ENCODE data around the gene CLASP2. TPM values are rescaled to one million over a fixed set of nuclear protein-coding genes. Genes with fewer than 3 reads are reported as not detected.
A peak's percentile ranks its signal among the peaks of the same experiment; 100 is the strongest.

CLASP2 gene
- total RNA-seq, 1 donor from 2014 or later: 75.8 TPM

GRCh38 chr3:33637482-33637881 is 80.6 kb downstream of the CLASP2 start:
- intact Hi-C loops (cut with DNase I): loop anchor here (2.0 kb wide), 1 partner anchor 79 kb away; no protein-coding TSS in a partner anchor
- Histone ChIP-seq H3K27ac (no peak overlapping the region), H3K9me3 (no peaks in the 10 kb centered on the region), H3K4me3 (no peak overlapping the region), H3K4me1 (no peaks in the 10 kb centered on the region), H3K36me3 (peaks cover 0 to 5% of the 10 kb centered on the region in 2 donors), H3K27me3 (no peaks in the 10 kb centered on the region)
- TF ChIP-seq CTCF (IDR thresholded peaks at IDR 0.05): no peak
- DNase-seq (ENCODE audit: low spot score in 2 of 2): no peak

DNA sequence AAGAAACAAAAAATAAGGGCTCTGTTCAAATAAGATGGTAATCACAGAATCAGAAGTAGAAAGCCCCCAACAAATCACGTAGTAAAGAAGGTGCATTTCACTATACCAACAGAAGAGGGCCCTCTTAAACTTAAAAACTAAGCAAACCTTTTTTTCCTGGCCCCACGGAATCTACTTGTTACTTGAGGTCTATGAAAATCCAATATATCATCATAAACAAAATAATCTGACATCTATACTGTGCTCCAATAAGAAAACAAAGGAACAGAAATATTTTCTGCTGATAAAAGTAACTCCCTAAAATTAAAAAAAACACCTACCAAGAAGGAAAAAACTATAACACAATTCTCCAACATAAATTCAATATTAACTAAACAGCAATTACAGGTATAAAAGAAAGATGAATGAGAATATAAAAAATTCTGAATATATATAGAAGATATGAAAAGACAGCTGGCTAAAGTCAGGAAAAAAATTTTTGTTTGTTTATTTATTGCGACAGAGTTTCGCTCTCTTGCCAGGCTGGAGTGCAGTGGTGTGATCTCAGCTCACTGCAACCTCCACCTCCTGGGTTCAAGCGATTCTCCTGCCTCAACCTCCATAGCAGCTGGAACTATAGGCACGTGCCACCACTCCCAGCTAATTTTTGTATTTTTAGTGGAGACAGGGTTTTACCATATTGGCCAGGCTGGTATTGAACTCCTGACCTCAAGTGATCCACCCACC is 81.8 kb downstream of the CLASP2 start:
- H3K27ac ChIP-seq: no peak overlapping the region
- no peak overlapping the region for H3K4me3 ChIP-seq
- no peaks in the 10 kb centered on the region for H3K4me1 ChIP-seq
- DNase-seq (ENCODE audit: low spot score in 2 of 2): no peak
- H3K9me3 ChIP-seq: no peaks in the 10 kb centered on the region
- H3K36me3 ChIP-seq: peaks cover 0 to 8% of the 10 kb centered on the region in 2 donors
- intact Hi-C loops (cut with DNase I): loop anchor here (1.0 to 2.0 kb wide), 2 partner anchors 81 to 151 kb away; no protein-coding TSS in a partner anchor
- H3K27me3 ChIP-seq: no peaks in the 10 kb centered on the region
- TF ChIP-seq CTCF (IDR thresholded peaks at IDR 0.05): peak; percentile 39 to 65 (median 54)

DNA sequence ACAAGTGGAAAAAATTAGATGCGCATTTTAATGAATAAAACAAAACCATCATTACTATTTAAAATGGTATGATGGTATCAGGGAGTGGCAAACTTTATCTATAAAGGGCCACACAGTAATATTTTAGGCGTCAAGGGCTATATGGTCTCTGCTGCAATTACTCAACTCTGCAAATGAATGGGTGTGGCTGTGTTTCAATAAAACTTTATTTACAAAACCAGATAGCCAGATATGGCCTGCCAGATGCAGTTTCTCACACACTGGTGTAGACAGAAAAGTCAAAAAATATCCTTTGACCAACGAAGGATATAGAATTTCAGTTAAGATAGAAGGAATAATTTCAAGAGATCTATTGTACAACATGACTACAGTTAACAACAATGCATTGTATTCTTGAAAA is 83.8 kb downstream of the CLASP2 start:
- Histone ChIP-seq H3K27ac (no peak overlapping the region), H3K36me3 (peaks cover 0 to 12% of the 10 kb centered on the region in 2 donors), H3K27me3 (no peaks in the 10 kb centered on the region), H3K4me3 (no peak overlapping the region), H3K9me3 (no peaks in the 10 kb centered on the region), H3K4me1 (no peaks in the 10 kb centered on the region)
- no peak for TF ChIP-seq CTCF (IDR thresholded peaks at IDR 0.05)
- DNase-seq (ENCODE audit: low spot score in 2 of 2): no peak
- intact Hi-C loops (cut with DNase I): no loop called here

DNA sequence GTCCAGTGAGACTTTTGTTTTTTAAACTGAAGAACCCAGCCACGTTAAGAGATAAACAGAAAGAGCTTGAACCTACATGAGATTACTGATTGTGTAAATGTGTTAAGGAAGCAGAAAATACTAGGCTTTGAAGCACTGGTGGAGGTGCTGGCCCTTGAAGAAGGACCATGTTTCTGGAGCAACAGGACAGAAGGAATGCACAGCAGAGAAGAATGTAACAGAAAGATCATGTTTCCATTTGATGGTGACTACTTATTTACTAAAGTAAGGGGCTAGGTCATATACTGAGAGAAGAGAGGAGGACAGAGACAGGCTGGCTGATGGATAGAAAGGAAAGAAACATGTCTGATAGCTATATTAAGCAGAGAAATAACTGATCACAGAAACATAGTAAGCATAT is 88.8 kb downstream of the CLASP2 start:
- no peak for TF ChIP-seq CTCF (IDR thresholded peaks at IDR 0.05)
- Histone ChIP-seq H3K4me3 (no peak overlapping the region), H3K27ac (no peak overlapping the region), H3K36me3 (peaks cover 3 to 10% of the 10 kb centered on the region in 2 donors), H3K27me3 (no peaks in the 10 kb centered on the region), H3K4me1 (no peaks in the 10 kb centered on the region), H3K9me3 (no peaks in the 10 kb centered on the region)
- intact Hi-C loops (cut with DNase I): no loop called here
- DNase-seq (ENCODE audit: low spot score in 2 of 2): no peak

GRCh38 chr3:33624756-33625155 is 93.3 kb downstream of the CLASP2 start:
- intact Hi-C loops (cut with DNase I): no loop called here

More at GRCh38 chr3:33624756-33625155, 93.3 kb downstream of the CLASP2 start:
- Histone ChIP-seq H3K4me1 (no peaks in the 10 kb centered on the region), H3K36me3 (peaks cover 9 to 27% of the 10 kb centered on the region in 2 donors), H3K27me3 (no peaks in the 10 kb centered on the region), H3K9me3 (no peaks in the 10 kb centered on the region), H3K4me3 (no peak overlapping the region), H3K27ac (no peak overlapping the region)
- TF ChIP-seq CTCF (IDR thresholded peaks at IDR 0.05): no peak
- DNase-seq (ENCODE audit: low spot score in 2 of 2): no peak
